ENCODE data around the gene PCDHA7.

The PCDHA7 gene

DNA sequence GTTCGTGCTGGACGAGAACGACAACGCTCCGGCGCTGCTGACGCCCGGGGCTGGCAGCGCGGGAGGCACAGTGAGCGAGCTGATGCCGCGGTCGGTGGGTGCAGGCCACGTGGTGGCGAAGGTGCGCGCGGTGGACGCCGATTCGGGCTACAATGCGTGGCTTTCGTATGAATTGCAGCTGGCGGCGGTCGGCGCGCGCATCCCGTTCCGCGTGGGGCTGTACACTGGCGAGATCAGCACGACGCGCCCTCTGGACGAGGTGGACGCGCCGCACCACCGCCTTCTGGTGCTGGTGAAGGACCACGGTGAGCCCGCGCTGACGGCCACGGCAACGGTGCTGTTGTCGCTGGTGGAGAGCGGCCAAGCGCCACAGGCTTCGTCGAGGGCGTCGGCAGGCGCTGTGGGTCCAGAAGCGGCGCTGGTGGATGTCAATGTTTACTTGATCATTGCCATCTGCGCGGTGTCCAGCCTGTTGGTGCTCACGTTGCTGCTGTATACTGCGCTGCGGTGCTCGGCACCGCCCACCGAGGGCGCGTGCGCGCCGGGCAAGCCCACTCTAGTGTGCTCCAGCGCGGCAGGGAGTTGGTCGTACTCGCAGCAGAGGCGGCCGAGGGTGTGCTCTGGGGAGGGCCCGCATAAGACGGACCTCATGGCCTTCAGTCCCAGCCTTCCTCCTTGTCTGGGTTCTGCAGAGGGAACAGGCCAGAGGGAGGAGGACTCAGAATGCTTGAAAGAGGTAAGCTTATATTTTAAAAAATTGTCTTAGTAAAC is 50.0 kb downstream of the PCDHA7 start:
- no peak overlapping the region for H3K4me3 ChIP-seq (ENCODE audit: low read depth, low read length)
- TF ChIP-seq, protein P1, sequence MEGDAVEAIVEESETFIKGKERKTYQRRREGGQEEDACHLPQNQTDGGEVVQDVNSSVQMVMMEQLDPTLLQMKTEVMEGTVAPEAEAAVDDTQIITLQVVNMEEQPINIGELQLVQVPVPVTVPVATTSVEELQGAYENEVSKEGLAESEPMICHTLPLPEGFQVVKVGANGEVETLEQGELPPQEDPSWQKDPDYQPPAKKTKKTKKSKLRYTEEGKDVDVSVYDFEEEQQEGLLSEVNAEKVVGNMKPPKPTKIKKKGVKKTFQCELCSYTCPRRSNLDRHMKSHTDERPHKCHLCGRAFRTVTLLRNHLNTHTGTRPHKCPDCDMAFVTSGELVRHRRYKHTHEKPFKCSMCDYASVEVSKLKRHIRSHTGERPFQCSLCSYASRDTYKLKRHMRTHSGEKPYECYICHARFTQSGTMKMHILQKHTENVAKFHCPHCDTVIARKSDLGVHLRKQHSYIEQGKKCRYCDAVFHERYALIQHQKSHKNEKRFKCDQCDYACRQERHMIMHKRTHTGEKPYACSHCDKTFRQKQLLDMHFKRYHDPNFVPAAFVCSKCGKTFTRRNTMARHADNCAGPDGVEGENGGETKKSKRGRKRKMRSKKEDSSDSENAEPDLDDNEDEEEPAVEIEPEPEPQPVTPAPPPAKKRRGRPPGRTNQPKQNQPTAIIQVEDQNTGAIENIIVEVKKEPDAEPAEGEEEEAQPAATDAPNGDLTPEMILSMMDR (conservative IDR thresholded peaks at IDR 0.05; ENCODE audit: low read depth, low read length): no peak
- no peak for DNase-seq (ENCODE audit: low read depth)
